Measurements from ENCODE around the gene CA7. TPM values are rescaled to one million over a fixed set of nuclear protein-coding genes. Genes with fewer than 3 reads are reported as not detected.
A peak's percentile ranks its signal among the peaks of the same experiment; 100 is the strongest.

The CA7 gene
- total and polyA plus RNA-seq, 4 donors = not detected

GRCh38 chr16:66888647-66889615, 44.7 kb downstream of the CA7 start:
- WGBS = 95% methylated on average over 6 of the region's 6 CpGs
- Histone ChIP-seq H3K4me1 (ENCODE audit: control insufficient read depth in 4 of 4, insufficient read depth in 4 of 4, low read length in 3 of 4) (peaks cover 6 to 17% (median 9%) of the 10 kb centered on the region in 4 donors), H3K27me3 (ENCODE audit: control insufficient read depth in 4 of 4, insufficient read depth in 4 of 4, low read length in 3 of 4) (no peaks in the 10 kb centered on the region), H3K9me3 (ENCODE audit: control insufficient read depth in 4 of 4, low read length in 3 of 4) (no peaks in the 10 kb centered on the region), H3K4me3 (ENCODE audit: low read depth in 1 of 3, low read length in 3 of 3) (no peak overlapping the region), H3K9ac (ENCODE audit: low read depth in 1 of 2, low read length in 2 of 2) (peak overlapping the region in 1 of 2 donors; percentile 29), H3K27ac (ENCODE audit: low read depth in 1 of 2, low read length in 2 of 2) (no peak overlapping the region), H3K36me3 (ENCODE audit: control insufficient read depth in 4 of 4, insufficient read depth in 3 of 4, low read depth in 1 of 4, low read length in 3 of 4) (peaks cover 4 to 23% (median 15%) of the 10 kb centered on the region in 4 donors)
- DNase-seq (ENCODE audit: low spot score) = no peak
- TF ChIP-seq MAX (IDR thresholded peaks at IDR 0.05) (no peak), HNF4A (conservative IDR thresholded peaks at IDR 0.05) (no peak), NR2F2 (IDR thresholded peaks at IDR 0.05) (no peak), ZBTB33 (IDR thresholded peaks at IDR 0.05) (no peak), CTCF (IDR thresholded peaks at IDR 0.05; ENCODE audit: low read depth, low read length, missing input control) (no peak), FOXA1 (IDR thresholded peaks at IDR 0.05) (no peak), HNF4G (IDR thresholded peaks at IDR 0.05) (no peak), RAD21 (IDR thresholded peaks at IDR 0.05) (no peak), JUND (IDR thresholded peaks at IDR 0.05) (no peak), EGR1 (IDR thresholded peaks at IDR 0.05; ENCODE audit: low read depth in 2 of 2) (no peak), ATF3 (IDR thresholded peaks at IDR 0.05) (no peak), FOXA2 (IDR thresholded peaks at IDR 0.05) (no peak)

GRCh38 chr16:66889622-66890021, 45.4 kb downstream of the CA7 start:
- DNase-seq (ENCODE audit: low spot score) = no peak
- no peaks in the 10 kb centered on the region for H3K9me3 ChIP-seq (ENCODE audit: control insufficient read depth in 4 of 4, low read length in 3 of 4)
- 59% methylated on average over 4 of the region's 4 CpGs for WGBS
- no peak overlapping the region for H3K27ac ChIP-seq (ENCODE audit: low read depth in 1 of 2, low read length in 2 of 2)
- H3K36me3 ChIP-seq (ENCODE audit: control insufficient read depth in 4 of 4, insufficient read depth in 3 of 4, low read depth in 1 of 4, low read length in 3 of 4) = peaks cover 4 to 22% (median 13%) of the 10 kb centered on the region in 4 donors
- H3K9ac ChIP-seq (ENCODE audit: low read depth in 1 of 2, low read length in 2 of 2) = no peak overlapping the region
- peaks cover 5 to 17% (median 8%) of the 10 kb centered on the region in 4 donors for H3K4me1 ChIP-seq (ENCODE audit: control insufficient read depth in 4 of 4, insufficient read depth in 4 of 4, low read length in 3 of 4)
- no peaks in the 10 kb centered on the region for H3K27me3 ChIP-seq (ENCODE audit: control insufficient read depth in 4 of 4, insufficient read depth in 4 of 4, low read length in 3 of 4)
- H3K4me3 ChIP-seq (ENCODE audit: low read depth in 1 of 3, low read length in 3 of 3) = no peak overlapping the region
- TF ChIP-seq TAF1 (conservative IDR thresholded peaks at IDR 0.05) (no peak), GABPA (IDR thresholded peaks at IDR 0.05 in 1 of 2, conservative IDR thresholded peaks at IDR 0.05 in 1 of 2) (no peak), NR2F2 (IDR thresholded peaks at IDR 0.05) (no peak), FOXA1 (IDR thresholded peaks at IDR 0.05) (no peak), SP1 (IDR thresholded peaks at IDR 0.05) (no peak), ATF3 (IDR thresholded peaks at IDR 0.05) (no peak), MAX (IDR thresholded peaks at IDR 0.05) (no peak), CTCF (IDR thresholded peaks at IDR 0.05; ENCODE audit: low read depth, low read length, missing input control) (no peak), FOXA2 (IDR thresholded peaks at IDR 0.05) (no peak), JUND (IDR thresholded peaks at IDR 0.05) (no peak), REST (IDR thresholded peaks at IDR 0.05) (no peak), RAD21 (IDR thresholded peaks at IDR 0.05) (no peak), HNF4G (IDR thresholded peaks at IDR 0.05) (no peak)
